Measurements from ENCODE around the gene THSD4.

DNA sequence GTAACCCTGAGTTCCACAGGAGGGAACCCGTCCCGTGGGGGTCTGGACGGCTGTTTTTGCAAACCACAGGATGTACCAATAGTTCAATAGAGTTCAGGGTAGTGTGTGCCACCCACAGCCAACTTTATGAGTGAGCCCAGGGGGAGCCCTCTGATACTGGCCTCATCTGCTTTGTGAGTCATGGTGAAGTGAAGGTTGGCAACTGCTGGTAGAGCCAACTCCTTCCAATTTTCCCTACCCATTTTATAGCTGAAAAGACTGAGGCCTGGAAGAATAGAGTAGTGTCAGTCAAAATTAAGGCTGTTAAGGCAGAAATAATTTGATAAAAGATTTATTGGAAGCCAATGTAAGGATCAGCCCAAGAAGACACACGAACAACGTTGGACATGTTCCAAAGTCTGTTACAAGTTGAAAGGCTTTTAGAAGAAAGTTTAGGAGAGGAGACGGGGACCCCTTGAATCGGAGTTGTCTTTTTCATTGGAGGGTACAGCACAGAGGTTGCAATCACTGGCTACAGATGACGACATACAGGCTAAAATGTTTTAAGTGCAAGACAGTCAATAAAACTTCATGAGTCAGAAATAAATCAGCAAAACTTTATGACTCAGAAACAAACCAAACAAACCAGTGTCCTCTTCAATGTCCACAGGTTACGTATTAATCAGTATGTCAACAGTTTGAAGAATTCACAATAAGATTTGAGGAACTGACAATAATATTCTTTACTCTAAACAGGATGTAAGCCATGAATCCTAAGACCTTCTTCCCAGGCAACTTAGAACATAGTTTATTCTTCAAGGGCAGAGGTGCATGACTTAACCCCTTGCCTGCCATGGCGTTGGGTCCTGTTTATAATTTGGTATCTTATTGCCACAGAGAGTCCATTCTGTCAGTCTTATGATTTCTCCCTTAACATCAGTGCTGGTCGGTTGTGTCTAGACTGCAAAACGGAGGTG, 632.1 kb downstream of the THSD4 start:
- TF ChIP-seq, protein P1, sequence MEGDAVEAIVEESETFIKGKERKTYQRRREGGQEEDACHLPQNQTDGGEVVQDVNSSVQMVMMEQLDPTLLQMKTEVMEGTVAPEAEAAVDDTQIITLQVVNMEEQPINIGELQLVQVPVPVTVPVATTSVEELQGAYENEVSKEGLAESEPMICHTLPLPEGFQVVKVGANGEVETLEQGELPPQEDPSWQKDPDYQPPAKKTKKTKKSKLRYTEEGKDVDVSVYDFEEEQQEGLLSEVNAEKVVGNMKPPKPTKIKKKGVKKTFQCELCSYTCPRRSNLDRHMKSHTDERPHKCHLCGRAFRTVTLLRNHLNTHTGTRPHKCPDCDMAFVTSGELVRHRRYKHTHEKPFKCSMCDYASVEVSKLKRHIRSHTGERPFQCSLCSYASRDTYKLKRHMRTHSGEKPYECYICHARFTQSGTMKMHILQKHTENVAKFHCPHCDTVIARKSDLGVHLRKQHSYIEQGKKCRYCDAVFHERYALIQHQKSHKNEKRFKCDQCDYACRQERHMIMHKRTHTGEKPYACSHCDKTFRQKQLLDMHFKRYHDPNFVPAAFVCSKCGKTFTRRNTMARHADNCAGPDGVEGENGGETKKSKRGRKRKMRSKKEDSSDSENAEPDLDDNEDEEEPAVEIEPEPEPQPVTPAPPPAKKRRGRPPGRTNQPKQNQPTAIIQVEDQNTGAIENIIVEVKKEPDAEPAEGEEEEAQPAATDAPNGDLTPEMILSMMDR (IDR thresholded peaks at IDR 0.05; ENCODE audit: insufficient read depth, low read depth, low read length): no peak
- TF ChIP-seq EZH2 (IDR thresholded peaks at IDR 0.05; ENCODE audit: insufficient read depth, low read length): no peak
